Caco-2 (cell line): ENCODE data around the gene JSRP1. TPM values are rescaled to one million over a fixed set of nuclear protein-coding genes. Genes with fewer than 3 reads are reported as not detected.

Source experiments
- BruUV-seq: library from RNA; stranded (reverse); fragments of 400-500 nt; replicated peaks from 2 replicates; lab custom pipeline; 2021; lab: Mats Ljungman, UMichigan
- CTCF ChIA-PET: fragments of 300-600 bp; sonication (Branson Sonifier 250); formaldehyde crosslinking; loops from one replicate; lab custom pipeline; 2022; ENCODE audit warnings: antibody characterized with exemption; lab: Charles Lee
- POLR2A ChIA-PET: fragments of 300-600 bp; sonication (Branson Sonifier 250); formaldehyde crosslinking; loops from one replicate; lab custom pipeline; 2022; ENCODE audit warnings: antibody characterized with exemption; lab: Charles Lee
- DNase-seq, 2 experiments: peaks; one replicate each; pipeline versions ENCODE4 v3.0.0 to v3.0.0-alpha.2; 2020 to 2022
- H3K27me3 ChIP-seq: replicated peaks from 2 replicates; pipeline ENCODE4 v1.6.0; 2011; ENCODE audit warnings: low read length; ENCODE audit not compliant: control insufficient read depth, insufficient read depth
- H3K36me3 ChIP-seq: 2 replicates; pipeline ENCODE4 v1.5.1; 2011; ENCODE audit warnings: low read length; ENCODE audit not compliant: control insufficient read depth, insufficient read depth
- H3K4me1 ChIP-seq: fragments of 250-450 bp; sonication (Bioruptor Pico); 2 replicates; pipeline ENCODE4 v1.5.1; 2020; ENCODE audit warnings: mild to moderate bottlenecking
- H3K4me3 ChIP-seq: 2 replicates; pipeline ENCODE4 v1.5.1; 2011; ENCODE audit warnings: low read depth, mild to moderate bottlenecking, control low read depth, low read length
- H3K9me3 ChIP-seq: fragments of 250-450 bp; sonication (Bioruptor Pico); 2 replicates; pipeline ENCODE4 v1.5.1; 2020; ENCODE audit warnings: mild to moderate bottlenecking, moderate library complexity
- H3K27ac Mint-ChIP-seq: one replicate; pipeline ENCODE4 v1.8.0; 2022; ENCODE audit warnings: mixed read lengths; ENCODE audit not compliant: unreplicated experiment
- H3K27me3 Mint-ChIP-seq: one replicate; pipeline ENCODE4 v1.8.0; 2022; ENCODE audit warnings: mixed read lengths; ENCODE audit not compliant: insufficient read depth, unreplicated experiment
- H3K36me3 Mint-ChIP-seq: one replicate; pipeline ENCODE4 v1.8.0; 2022; ENCODE audit warnings: mild to moderate bottlenecking, mixed read lengths; ENCODE audit not compliant: insufficient read depth, unreplicated experiment
- H3K4me1 Mint-ChIP-seq: one replicate; pipeline ENCODE4 v1.8.0; 2022; ENCODE audit warnings: low read depth, mixed read lengths; ENCODE audit not compliant: unreplicated experiment
- H3K4me3 Mint-ChIP-seq: one replicate; pipeline ENCODE4 v1.8.0; 2022; ENCODE audit warnings: mild to moderate bottlenecking, moderate library complexity, mixed read lengths; ENCODE audit not compliant: unreplicated experiment
- H3K9me3 Mint-ChIP-seq: one replicate; pipeline ENCODE4 v1.8.0; 2022; ENCODE audit warnings: mixed read lengths; ENCODE audit not compliant: unreplicated experiment
- intact Hi-C: fragments of 100-400 bp; cut with micrococcal nuclease; formaldehyde crosslinking; loops from one replicate; pipeline ENCODE4 v1.10.0; 2022; ENCODE audit not compliant: unreplicated experiment
- total RNA-seq: library from RNA; stranded (reverse); gene quantifications from 2 replicates; pipeline ENCODE4 v1.2.3, GENCODE V29; 2022
- TF ChIP-seq, protein P1 (sequence below), 2 experiments: fragments of 200-600 bp in 1 of 2; IDR thresholded peaks; 1 replicate in 1 of 2; 2 replicates in 1 of 2; pipeline versions ENCODE4 v1.5.1 to v1.8.0; 2011 to 2022; ENCODE audit warnings: antibody characterized with exemption in 1 of 2, control low read depth in 1 of 2, inconsistent platforms in 1 of 2, low read depth in 1 of 2, low read length in 1 of 2, mild to moderate bottlenecking in 1 of 2, moderate library complexity in 1 of 2; ENCODE audit not compliant: insufficient read depth in 1 of 2, severe bottlenecking in 1 of 2, unreplicated experiment in 1 of 2

JSRP1 gene
- total RNA-seq, 1 experiment from 2014 or later: not detected

DNA sequence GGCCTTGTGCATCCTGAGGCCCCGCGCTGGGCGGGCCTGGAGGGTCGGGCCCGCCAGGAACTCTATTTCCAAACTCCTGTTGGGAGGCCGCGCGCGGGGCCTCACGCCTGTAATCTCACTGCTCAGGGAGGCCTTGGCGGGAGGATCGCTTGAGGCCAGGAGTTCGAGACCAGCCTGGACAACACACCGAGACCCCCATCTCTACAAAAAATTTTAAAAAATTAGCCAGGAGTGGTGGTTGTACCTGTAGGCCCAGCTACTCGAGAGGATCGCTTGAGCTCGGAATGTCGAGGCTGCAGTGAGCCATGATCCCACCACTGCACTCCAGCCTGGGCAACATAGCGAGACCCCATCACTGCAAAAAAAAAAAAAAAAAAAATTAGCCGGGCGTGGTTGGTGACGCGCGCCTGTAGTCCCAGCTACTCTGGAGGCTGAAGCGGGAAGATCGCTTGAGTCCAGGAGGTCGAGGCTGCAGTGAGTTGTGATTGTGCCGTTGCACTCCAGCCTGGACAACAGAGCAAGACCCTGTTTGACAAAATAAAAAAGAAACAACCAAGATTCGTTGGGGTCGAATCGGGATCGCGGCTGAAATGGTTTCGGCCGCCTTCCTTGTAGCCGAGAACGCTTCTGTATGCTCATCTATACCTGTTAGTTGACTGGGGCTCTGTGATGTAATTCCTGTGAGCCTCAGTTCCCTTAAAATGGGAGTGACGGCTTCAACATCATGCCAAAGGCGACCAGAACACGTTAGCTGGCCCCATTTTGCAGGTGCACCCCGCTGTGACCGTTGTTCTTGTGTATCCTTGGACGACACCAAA, 19.0 kb downstream of the JSRP1 start:
- H3K9me3 ChIP-seq: no peaks in the 10 kb centered on the region
- intact Hi-C loops: loop anchor here (2.0 to 5.0 kb wide), 3 partner anchors 32 to 80 kb away; no protein-coding TSS in a partner anchor
- peak overlapping the region; percentile 65 for H3K4me3 ChIP-seq
- TF ChIP-seq, protein P1, sequence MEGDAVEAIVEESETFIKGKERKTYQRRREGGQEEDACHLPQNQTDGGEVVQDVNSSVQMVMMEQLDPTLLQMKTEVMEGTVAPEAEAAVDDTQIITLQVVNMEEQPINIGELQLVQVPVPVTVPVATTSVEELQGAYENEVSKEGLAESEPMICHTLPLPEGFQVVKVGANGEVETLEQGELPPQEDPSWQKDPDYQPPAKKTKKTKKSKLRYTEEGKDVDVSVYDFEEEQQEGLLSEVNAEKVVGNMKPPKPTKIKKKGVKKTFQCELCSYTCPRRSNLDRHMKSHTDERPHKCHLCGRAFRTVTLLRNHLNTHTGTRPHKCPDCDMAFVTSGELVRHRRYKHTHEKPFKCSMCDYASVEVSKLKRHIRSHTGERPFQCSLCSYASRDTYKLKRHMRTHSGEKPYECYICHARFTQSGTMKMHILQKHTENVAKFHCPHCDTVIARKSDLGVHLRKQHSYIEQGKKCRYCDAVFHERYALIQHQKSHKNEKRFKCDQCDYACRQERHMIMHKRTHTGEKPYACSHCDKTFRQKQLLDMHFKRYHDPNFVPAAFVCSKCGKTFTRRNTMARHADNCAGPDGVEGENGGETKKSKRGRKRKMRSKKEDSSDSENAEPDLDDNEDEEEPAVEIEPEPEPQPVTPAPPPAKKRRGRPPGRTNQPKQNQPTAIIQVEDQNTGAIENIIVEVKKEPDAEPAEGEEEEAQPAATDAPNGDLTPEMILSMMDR (IDR thresholded peaks at IDR 0.05; ENCODE audit: insufficient read depth in 1 of 2, low read depth in 1 of 2, low read length in 1 of 2, severe bottlenecking in 1 of 2, unreplicated experiment in 1 of 2): no peak
- H3K4me3 Mint-ChIP-seq: peak overlapping the region; percentile 84
- H3K27me3 Mint-ChIP-seq: no peaks in the 10 kb centered on the region
- peaks cover 34% of the 10 kb centered on the region for H3K4me1 ChIP-seq
- TSS peak; percentile 43 for BruUV-seq
- H3K27ac Mint-ChIP-seq: peak overlapping the region; percentile 94
- no peak for DNase-seq
- H3K36me3 ChIP-seq: no peaks in the 10 kb centered on the region
- H3K4me1 Mint-ChIP-seq: peaks cover 19% of the 10 kb centered on the region
- POLR2A ChIA-PET: interaction anchor here (1.0 kb wide), 1 partner anchor 68 kb away, joined by 7 read pairs; no protein-coding TSS in a partner anchor
- H3K36me3 Mint-ChIP-seq: peaks cover 82% of the 10 kb centered on the region
- no peaks in the 10 kb centered on the region for H3K9me3 Mint-ChIP-seq
- H3K27me3 ChIP-seq: no peaks in the 10 kb centered on the region
- CTCF ChIA-PET: interaction anchor here (0.6 kb wide), 1 partner anchor 216 kb away, joined by 3 read pairs; no protein-coding TSS in a partner anchor

DNA sequence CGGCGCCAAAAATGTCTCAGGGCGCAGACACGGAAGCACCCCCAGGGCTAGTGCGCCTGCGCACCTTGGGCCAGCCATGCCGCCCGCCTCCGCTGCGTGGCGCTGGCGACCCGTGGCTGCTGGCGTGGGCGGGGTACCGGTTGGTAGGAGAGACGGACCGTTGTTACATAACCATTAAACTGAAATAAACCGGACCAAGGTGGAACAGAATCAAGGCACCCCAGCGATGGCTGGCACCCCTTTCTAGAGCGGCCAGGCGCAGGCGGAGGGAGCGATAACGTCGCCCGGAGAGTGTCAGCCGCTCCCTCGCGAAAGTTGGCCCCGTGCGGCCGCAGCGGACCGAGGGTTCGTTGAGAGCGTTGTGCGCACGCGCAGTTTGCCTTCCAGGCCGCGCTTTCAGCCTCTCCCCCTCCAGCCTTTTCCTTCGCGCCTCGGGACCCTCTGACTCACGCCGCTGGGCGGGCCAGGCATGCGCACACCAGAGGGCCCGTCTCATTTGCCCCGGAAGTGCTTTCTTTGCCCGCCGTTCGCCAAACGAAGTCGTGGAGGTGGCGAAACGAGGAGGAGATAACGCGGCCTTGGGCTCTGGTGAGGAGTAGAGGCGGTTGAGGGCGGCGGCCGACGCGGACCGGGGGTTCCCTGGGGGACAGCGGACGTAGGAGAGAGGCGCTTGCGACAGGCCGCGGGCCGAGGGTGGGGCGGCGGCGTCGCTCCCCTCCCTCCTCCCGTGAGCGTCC, 19.7 kb downstream of the JSRP1 start, which contains the start of the genes PLEKHJ1 and SF3A2:
TSS of gene PLEKHJ1 (minus strand) at position 16 of the 737 bp plus-strand sequence. CDS start 81 bp downstream, outside the sequence.
TSS of gene SF3A2 (plus strand) at position 511 of the 737 bp plus-strand sequence. CDS start 6,595 bp downstream, outside the sequence.
- Mint-ChIP-seq H3K4me1 (peaks cover 17% of the 10 kb centered on the region), H3K27ac (peak within 1 kb of the TSS; percentile 95), H3K9me3 (no peaks in the 10 kb centered on the region), H3K27me3 (no peaks in the 10 kb centered on the region), H3K36me3 (peaks cover 85% of the 10 kb centered on the region), H3K4me3 (peak within 1 kb of the TSS; percentile 84)
- Histone ChIP-seq H3K4me3 (peak within 1 kb of the TSS; percentile 65), H3K27me3 (no peaks in the 10 kb centered on the region), H3K9me3 (no peaks in the 10 kb centered on the region), H3K36me3 (no peaks in the 10 kb centered on the region), H3K4me1 (peaks cover 26% of the 10 kb centered on the region)
- ChIA-PET POLR2A (interaction anchor here (0.6 to 1.0 kb wide), 2 partner anchors 67 to 92 kb away, joined by 5 to 7 read pairs; partner anchors contain the start of gene LSM7), CTCF (interaction anchor here (0.6 to 1.0 kb wide), 7 partner anchors 24 to 217 kb away, joined by 3 to 5 read pairs (median 4); no protein-coding TSS in a partner anchor)
- intact Hi-C loops: loop anchor here (1.0 to 5.0 kb wide), 5 partner anchors 32 to 191 kb away; partner anchors contain the start of gene TIMM13
- peak; percentile 96 to 98 for DNase-seq
- no TSS peak for BruUV-seq
- TF ChIP-seq, protein P1 (IDR thresholded peaks at IDR 0.05; ENCODE audit: insufficient read depth in 1 of 2, low read depth in 1 of 2, low read length in 1 of 2, severe bottlenecking in 1 of 2, unreplicated experiment in 1 of 2): peak; percentile 92 to 94

DNA sequence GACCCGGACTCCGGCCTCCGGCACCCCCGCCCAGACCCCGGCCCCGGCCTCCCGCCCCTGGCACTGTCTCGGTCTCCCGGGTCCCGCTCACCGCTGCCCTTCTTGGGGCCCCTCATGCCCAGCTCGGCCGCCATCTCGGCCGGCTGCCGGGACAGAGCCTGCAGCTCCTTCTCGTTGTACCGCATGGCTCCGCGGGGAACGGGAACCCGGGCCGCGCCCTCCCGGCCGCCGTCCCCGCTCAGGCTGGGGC, 20.2 kb downstream of the JSRP1 start:
- Mint-ChIP-seq H3K27ac (peak overlapping the region; percentile 94), H3K4me1 (peaks cover 17% of the 10 kb centered on the region), H3K9me3 (no peaks in the 10 kb centered on the region), H3K36me3 (peaks cover 85% of the 10 kb centered on the region), H3K27me3 (no peaks in the 10 kb centered on the region), H3K4me3 (peak overlapping the region; percentile 84)
- no peaks in the 10 kb centered on the region for H3K27me3 ChIP-seq
- peaks cover 21% of the 10 kb centered on the region for H3K4me1 ChIP-seq
- BruUV-seq: no TSS peak
- TF ChIP-seq, protein P1 (IDR thresholded peaks at IDR 0.05; ENCODE audit: insufficient read depth in 1 of 2, low read depth in 1 of 2, low read length in 1 of 2, severe bottlenecking in 1 of 2, unreplicated experiment in 1 of 2): no peak
- H3K4me3 ChIP-seq: peak overlapping the region; percentile 65
- POLR2A ChIA-PET: interaction anchor here (0.6 to 0.7 kb wide), 2 partner anchors 92 to 192 kb away, joined by 3 to 5 read pairs; partner anchors contain the start of gene LSM7
- CTCF ChIA-PET: interaction anchor here (0.5 to 1.0 kb wide), 8 partner anchors 23 to 221 kb away, joined by 3 to 5 read pairs (median 4); partner anchors contain the start of gene LMNB2
- no peaks in the 10 kb centered on the region for H3K36me3 ChIP-seq
- intact Hi-C loops: loop anchor here (1.0 to 5.0 kb wide), 5 partner anchors 33 to 191 kb away; partner anchors contain the start of gene TIMM13
- no peak for DNase-seq
- H3K9me3 ChIP-seq: no peaks in the 10 kb centered on the region
